ENCODE data around the gene ROBO1.

DNA sequence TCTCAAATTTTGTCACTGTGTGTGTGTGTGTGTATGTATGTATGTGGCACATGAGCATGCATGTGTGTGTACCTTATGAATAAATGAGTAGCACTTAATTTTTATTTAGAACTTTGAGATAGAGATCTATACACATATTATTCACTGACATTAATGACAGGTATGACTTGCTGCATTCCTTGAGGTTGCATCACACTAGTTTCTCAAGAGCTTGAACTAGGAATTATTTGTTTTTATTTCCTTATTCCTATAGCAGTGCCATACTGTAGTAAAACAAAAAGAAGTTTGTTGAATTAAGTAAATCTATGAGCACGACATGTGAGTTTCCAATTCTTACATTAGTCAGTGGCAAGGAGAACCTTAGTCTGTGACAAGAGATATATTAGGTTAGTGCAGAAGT, 943.9 kb downstream of the ROBO1 start:
- TF ChIP-seq, protein P1, sequence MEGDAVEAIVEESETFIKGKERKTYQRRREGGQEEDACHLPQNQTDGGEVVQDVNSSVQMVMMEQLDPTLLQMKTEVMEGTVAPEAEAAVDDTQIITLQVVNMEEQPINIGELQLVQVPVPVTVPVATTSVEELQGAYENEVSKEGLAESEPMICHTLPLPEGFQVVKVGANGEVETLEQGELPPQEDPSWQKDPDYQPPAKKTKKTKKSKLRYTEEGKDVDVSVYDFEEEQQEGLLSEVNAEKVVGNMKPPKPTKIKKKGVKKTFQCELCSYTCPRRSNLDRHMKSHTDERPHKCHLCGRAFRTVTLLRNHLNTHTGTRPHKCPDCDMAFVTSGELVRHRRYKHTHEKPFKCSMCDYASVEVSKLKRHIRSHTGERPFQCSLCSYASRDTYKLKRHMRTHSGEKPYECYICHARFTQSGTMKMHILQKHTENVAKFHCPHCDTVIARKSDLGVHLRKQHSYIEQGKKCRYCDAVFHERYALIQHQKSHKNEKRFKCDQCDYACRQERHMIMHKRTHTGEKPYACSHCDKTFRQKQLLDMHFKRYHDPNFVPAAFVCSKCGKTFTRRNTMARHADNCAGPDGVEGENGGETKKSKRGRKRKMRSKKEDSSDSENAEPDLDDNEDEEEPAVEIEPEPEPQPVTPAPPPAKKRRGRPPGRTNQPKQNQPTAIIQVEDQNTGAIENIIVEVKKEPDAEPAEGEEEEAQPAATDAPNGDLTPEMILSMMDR (conservative IDR thresholded peaks at IDR 0.05; ENCODE audit: low read depth, low read length), result no peak
- no peak for TF ChIP-seq EZH2 (IDR thresholded peaks at IDR 0.05; ENCODE audit: low read length, unreplicated experiment)

Data from PC-3 (cell line).